H1 (cell line): ENCODE measurements around the gene PEPD. TPM values are rescaled to one million over a fixed set of nuclear protein-coding genes. Genes with fewer than 3 reads are reported as not detected.

ENCODE experiments used
- CTCF ChIA-PET: fragments of 300-600 bp; sonication (Branson Sonifier 250); formaldehyde crosslinking; loops from one replicate; lab custom pipeline; 2021; ENCODE audit not compliant: partially characterized antibody; lab: Charles Lee
- POLR2A ChIA-PET: fragments of 300-600 bp; sonication (Branson Sonifier 250); formaldehyde crosslinking; loops from one replicate; lab custom pipeline; 2021; ENCODE audit warnings: inconsistent platforms; ENCODE audit not compliant: partially characterized antibody; lab: Charles Lee
- DNase-seq, 2 experiments: peaks; one replicate each; pipeline versions ENCODE4 v3.0.0 to v3.0.0-alpha.2; 2010 to 2022; ENCODE audit warnings: low spot score in 2 of 2, low read depth in 1 of 2, mixed read lengths in 1 of 2
- FAIRE-seq: peaks from 2 replicates; lab custom pipeline; 2011; peaks lifted over from hg19 to GRCh38; lab: Jason Lieb, UNC
- H2AFZ ChIP-seq: 2 replicates; pipeline ENCODE4 v1.8.1; 2012; ENCODE audit warnings: low read length, inconsistent platforms
- H2AK5ac ChIP-seq: 2 replicates; pipeline ENCODE4 v1.6.1; 2013; ENCODE audit warnings: low read depth, low read length
- H2BK120ac ChIP-seq: replicated peaks from 2 replicates; pipeline ENCODE3; 2013; ENCODE audit warnings: low read depth, low read length, inconsistent platforms
- H2BK12ac ChIP-seq: 2 replicates; pipeline ENCODE4 v1.6.1; 2013; ENCODE audit warnings: low read depth, low read length
- H2BK15ac ChIP-seq: 2 replicates; pipeline ENCODE4 v1.6.1; 2013; ENCODE audit warnings: low read length
- H2BK20ac ChIP-seq: 2 replicates; pipeline ENCODE4 v1.6.1; 2013; ENCODE audit warnings: low read length
- H2BK5ac ChIP-seq: 2 replicates; pipeline ENCODE4 v1.6.1; 2013; ENCODE audit warnings: low read depth, low read length
- H3K14ac ChIP-seq: 2 replicates; pipeline ENCODE4 v1.6.1; 2013; ENCODE audit warnings: inconsistent platforms; ENCODE audit not compliant: insufficient read length
- H3K18ac ChIP-seq: 2 replicates; pipeline ENCODE4 v1.6.1; 2013; ENCODE audit warnings: low read length; ENCODE audit errors: extremely low read depth
- H3K23ac ChIP-seq: 2 replicates; pipeline ENCODE4 v1.6.1; 2013; ENCODE audit warnings: inconsistent platforms; ENCODE audit not compliant: insufficient read length
- H3K23me2 ChIP-seq: 2 replicates; pipeline ENCODE4 v1.6.1; 2013; ENCODE audit warnings: low read depth, low read length
- H3K27ac ChIP-seq: 2 replicates; pipeline ENCODE4 v1.6.1; 2011; ENCODE audit warnings: low read depth, low read length, inconsistent platforms
- H3K27me3 ChIP-seq, 4 experiments: replicated peaks in 1 of 4; 1 replicate in 1 of 4; 2 replicates in 3 of 4; pipeline versions ENCODE4 v1.6.1 to v1.8.1; 2011 to 2013; ENCODE audit warnings: low read length in 3 of 4, mild to moderate bottlenecking in 3 of 4, inconsistent platforms in 2 of 4, mixed read lengths in 2 of 4, moderate library complexity in 1 of 4; ENCODE audit not compliant: control insufficient read depth in 3 of 4, insufficient read depth in 3 of 4; ENCODE audit errors: extremely low read depth in 1 of 4
- H3K36me3 ChIP-seq, 4 experiments: 2 replicates each; pipeline versions ENCODE4 v1.6.1 to v1.8.1; 2011 to 2013; ENCODE audit warnings: mild to moderate bottlenecking in 4 of 4, low read length in 3 of 4, moderate library complexity in 2 of 4, control low read depth in 1 of 4, inconsistent platforms in 1 of 4; ENCODE audit not compliant: insufficient read depth in 4 of 4, control insufficient read depth in 2 of 4
- H3K4ac ChIP-seq: replicated peaks from 2 replicates; pipeline ENCODE3; 2013; ENCODE audit warnings: low read length, low read depth, mixed read lengths, inconsistent platforms; ENCODE audit not compliant: insufficient read length
- H3K4me1 ChIP-seq, 4 experiments: replicated peaks in 1 of 4; 1 replicate in 1 of 4; 2 replicates in 3 of 4; pipeline versions ENCODE4 v1.6.1 to v1.8.1; 2011 to 2013; ENCODE audit warnings: low read length in 3 of 4, inconsistent platforms in 2 of 4, mixed read lengths in 1 of 4; ENCODE audit not compliant: insufficient read depth in 4 of 4, control insufficient read depth in 3 of 4
- H3K4me2 ChIP-seq, 2 experiments: 2 replicates each; pipeline versions ENCODE4 v1.6.1 to v1.8.1; 2011 to 2013; ENCODE audit warnings: low read depth in 2 of 2, low read length in 2 of 2, control low read depth in 1 of 2, inconsistent platforms in 1 of 2, mild to moderate bottlenecking in 1 of 2; ENCODE audit not compliant: insufficient read depth in 1 of 2
- H3K4me3 ChIP-seq, 4 experiments: fragments of 200-600, 300-600 bp in 1 of 4; sonication (generic), shearing (Covaris generic), sonication (Bioruptor Twin) in 1 of 4; 2 replicates each; pipeline versions ENCODE4 v1.5.1 to v1.8.1; 2011 to 2016; ENCODE audit warnings: low read length in 4 of 4, low read depth in 3 of 4, control low read depth in 2 of 4, inconsistent platforms in 2 of 4, mild to moderate bottlenecking in 2 of 4, mixed read lengths in 1 of 4, moderate library complexity in 1 of 4; ENCODE audit not compliant: insufficient read depth in 2 of 4; ENCODE audit errors: extremely low read depth in 1 of 4
- H3K56ac ChIP-seq: replicated peaks from 2 replicates; pipeline ENCODE3; 2013; ENCODE audit warnings: low read depth, mild to moderate bottlenecking, mixed read lengths, low read length, inconsistent platforms; ENCODE audit not compliant: insufficient read length
- H3K79me1 ChIP-seq: 2 replicates; pipeline ENCODE4 v1.6.1; 2013; ENCODE audit warnings: low read depth, low read length, control low read depth
- H3K79me2 ChIP-seq, 2 experiments: 2 replicates each; pipeline versions ENCODE4 v1.6.1 to v1.8.1; 2012 to 2013; ENCODE audit warnings: low read length in 2 of 2, mild to moderate bottlenecking in 2 of 2, inconsistent platforms in 1 of 2; ENCODE audit not compliant: insufficient read depth in 2 of 2, control insufficient read depth in 1 of 2
- H3K9ac ChIP-seq, 4 experiments: replicated peaks in 1 of 4; 1 replicate in 1 of 4; 2 replicates in 3 of 4; pipeline versions ENCODE4 v1.6.1 to v1.8.1; 2011 to 2013; ENCODE audit warnings: low read depth in 3 of 4, low read length in 3 of 4, control low read depth in 2 of 4, mild to moderate bottlenecking in 2 of 4, moderate library complexity in 2 of 4, inconsistent platforms in 1 of 4; ENCODE audit errors: extremely low read depth in 1 of 4
- H3K9me3 ChIP-seq, 2 experiments: 2 replicates each; pipeline versions ENCODE4 v1.6.1 to v1.8.1; 2012 to 2013; ENCODE audit warnings: mild to moderate bottlenecking in 2 of 2, moderate library complexity in 2 of 2, control low read depth in 1 of 2, inconsistent platforms in 1 of 2, low read depth in 1 of 2, low read length in 1 of 2, mixed read lengths in 1 of 2; ENCODE audit not compliant: insufficient read depth in 2 of 2
- H4K20me1 ChIP-seq, 2 experiments: replicated peaks in 1 of 2; 2 replicates each; pipeline versions ENCODE3 to v1.8.1; 2011 to 2013; ENCODE audit warnings: inconsistent platforms in 2 of 2, low read length in 2 of 2, mild to moderate bottlenecking in 1 of 2; ENCODE audit not compliant: insufficient read depth in 2 of 2, control insufficient read depth in 1 of 2
- H4K5ac ChIP-seq: 2 replicates; pipeline ENCODE4 v1.6.1; 2013; ENCODE audit warnings: low read length, low read depth, mixed read lengths, inconsistent platforms; ENCODE audit not compliant: insufficient read length
- H4K8ac ChIP-seq: 2 replicates; pipeline ENCODE4 v1.8.0; 2013; ENCODE audit warnings: mild to moderate bottlenecking, moderate library complexity, low read length, inconsistent platforms; ENCODE audit not compliant: insufficient read depth; ENCODE audit errors: extremely low read depth
- H4K91ac ChIP-seq: replicated peaks from 2 replicates; pipeline ENCODE3; 2013; ENCODE audit warnings: low read length, mixed read lengths, inconsistent platforms; ENCODE audit not compliant: insufficient read length
- BCL11A ChIP-seq, 2 experiments: IDR thresholded peaks; one replicate each; pipeline ENCODE4 v1.6.1; 2011; ENCODE audit warnings: low read depth in 2 of 2, low read length in 2 of 2, mild to moderate bottlenecking in 2 of 2
- EZH2 ChIP-seq: fragments of 200-600 bp; sonication (generic); IDR thresholded peaks from 2 replicates; pipeline ENCODE4 v1.7.1; 2012; ENCODE audit warnings: low read depth, mild to moderate bottlenecking, moderate library complexity, low read length, inconsistent platforms; ENCODE audit not compliant: severe bottlenecking
- GABPA ChIP-seq: IDR thresholded peaks from 2 replicates; pipeline ENCODE4 v1.6.1; 2011; ENCODE audit warnings: mild to moderate bottlenecking, low read length, moderate library complexity, borderline replicate concordance; ENCODE audit not compliant: insufficient read depth
- POU5F1 ChIP-seq: IDR thresholded peaks from 2 replicates; pipeline ENCODE4 v1.6.1; 2011; ENCODE audit warnings: low read depth, mild to moderate bottlenecking, low read length, moderate library complexity
- RBBP5 ChIP-seq: IDR thresholded peaks from 2 replicates; pipeline ENCODE4 v1.7.1; 2012; ENCODE audit warnings: low read depth, mild to moderate bottlenecking, inconsistent platforms, low read length, moderate library complexity, borderline replicate concordance
- TAF7 ChIP-seq: optimal IDR thresholded peaks from 2 replicates; pipeline ENCODE3; 2011; ENCODE audit warnings: low read depth, mild to moderate bottlenecking, inconsistent platforms, low read length, moderate library complexity, borderline replicate concordance
- WGBS, 2 experiments: shearing (Covaris generic) in 1 of 2; methylation state at CpG; one replicate each; pipeline versions ENCODE4 v1.1.6 to v1.1.7; 2013 to 2015; ENCODE audit warnings: low lambda C conversion rate in 2 of 2, mixed read lengths in 2 of 2, inconsistent platforms in 1 of 2, low coverage in 1 of 2, missing lambda C conversion rate in 1 of 2; ENCODE audit not compliant: insufficient replicate concordance in 2 of 2, insufficient coverage in 1 of 2, insufficient read length in 1 of 2; ENCODE audit errors: extremely low coverage in 1 of 2, missing lambda C conversion rate in 1 of 2; 5-methylcytosine and 5-hydroxymethylcytosine counted together
- polyA plus RNA-seq, 7 experiments: library from polyadenylated mRNA; depleted of rRNA in 3 of 7; stranded (reverse) in 5 of 7; unstranded in 2 of 7; fragments of >200 nt in 5 of 7; fragments of 200-250 nt in 2 of 7; gene quantifications; 1 replicate in 5 of 7; 2 replicates in 1 of 7; 4 replicates in 1 of 7; pipeline versions ENCODE4 v1.2.1 to v1.2.3, GENCODE V29; 2011 to 2013; ENCODE audit warnings: missing spikeins in 2 of 7, mixed read lengths in 2 of 7
- total RNA-seq: library from RNA; stranded (reverse); fragmentation: NEBNext Ultra II Directional; extraction: Animal tissue kit (Norgen Biotek cat#: 25700); gene quantifications from 2 replicates; pipeline ENCODE4 v1.2.1, GENCODE V29; 2021
- TF ChIP-seq, protein P1 (sequence below): IDR thresholded peaks from 2 replicates; pipeline ENCODE4 v1.6.1; 2012; ENCODE audit warnings: inconsistent platforms

Gene PEPD
- total and polyA plus RNA-seq, 2 of the 8 experiments (the other 6 are each of a cell fraction or from before 2014, with no cell fraction given), result 84.1 to 178 TPM

DNA sequence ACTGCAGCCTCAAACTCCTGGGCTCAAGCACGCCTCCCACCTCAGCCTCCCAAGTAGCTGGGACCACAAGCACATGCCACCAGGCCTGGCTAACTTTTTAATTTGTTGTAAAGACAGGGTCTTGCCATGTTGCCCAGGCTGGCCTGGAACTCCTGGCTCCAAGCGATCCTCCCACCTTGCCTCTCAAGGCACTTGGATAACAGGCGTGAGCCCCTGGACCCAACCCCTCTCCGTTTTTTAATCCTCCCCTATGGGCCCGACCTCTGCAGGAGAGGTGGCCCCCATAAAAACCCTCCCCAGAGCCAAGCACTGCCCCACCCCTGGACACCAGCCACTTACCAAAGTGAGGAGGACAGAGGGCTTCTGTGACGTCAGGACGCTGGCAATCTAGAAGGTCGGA lies 28.6 kb downstream of the PEPD start:
- Histone ChIP-seq H4K8ac (no peak overlapping the region), H2BK20ac (no peak overlapping the region), H3K4ac (no peak overlapping the region), H4K5ac (no peak overlapping the region), H3K4me1 (no peaks in the 10 kb centered on the region; a peak in 1 of 7 replicates), H2BK120ac (no peak overlapping the region), H3K79me1 (no peaks in the 10 kb centered on the region), H3K4me3 (no peak overlapping the region), H3K4me2 (no peak overlapping the region), H2AK5ac (no peak overlapping the region), H3K9ac (no peak overlapping the region), H3K18ac (no peak overlapping the region), H3K27ac (no peak overlapping the region; the same call in 1 of the 2 replicates), H3K14ac (no peak overlapping the region), H3K23me2 (no peaks in the 10 kb centered on the region), H4K20me1 (peaks cover 0 to 2% of the 10 kb centered on the region in 2 experiments), H3K56ac (no peak overlapping the region), H4K91ac (no peak overlapping the region), H3K36me3 (no peaks in the 10 kb centered on the region; a peak in 1 of 8 replicates), H3K79me2 (no peaks in the 10 kb centered on the region), H3K23ac (no peak overlapping the region), H3K27me3 (no peaks in the 10 kb centered on the region), H2AFZ (no peak overlapping the region), H2BK15ac (no peak overlapping the region), H2BK12ac (no peak overlapping the region), H2BK5ac (no peak overlapping the region), H3K9me3 (no peaks in the 10 kb centered on the region)
- no peak for FAIRE-seq
- DNase-seq, result no peak
- WGBS, 2 experiments, result 84% methylated on average over 8 of the region's 8 CpGs; no CpG with 5 or more reads in 1 of the 2 experiments
- CTCF ChIA-PET, result no interaction called here
- TF ChIP-seq TAF7 (no peak), GABPA (no peak), BCL11A (IDR thresholded peaks at IDR 0.05; ENCODE audit: low read depth in 2 of 2, low read length in 2 of 2) (no peak), POU5F1 (no peak), EZH2 (no peak), RBBP5 (no peak)
- TF ChIP-seq, protein P1, sequence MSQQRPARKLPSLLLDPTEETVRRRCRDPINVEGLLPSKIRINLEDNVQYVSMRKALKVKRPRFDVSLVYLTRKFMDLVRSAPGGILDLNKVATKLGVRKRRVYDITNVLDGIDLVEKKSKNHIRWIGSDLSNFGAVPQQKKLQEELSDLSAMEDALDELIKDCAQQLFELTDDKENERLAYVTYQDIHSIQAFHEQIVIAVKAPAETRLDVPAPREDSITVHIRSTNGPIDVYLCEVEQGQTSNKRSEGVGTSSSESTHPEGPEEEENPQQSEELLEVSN, result no peak
- POLR2A ChIA-PET, result no interaction called here
